ENCODE data around the gene CABP2. TPM values are rescaled to one million over a fixed set of nuclear protein-coding genes. Genes with fewer than 3 reads are reported as not detected.
"Not testable (repeated sequence)": the region's sequence is repeated elsewhere in the genome, so short reads cannot be mapped to it uniquely, and the experiment has no call there.

The CABP2 gene
- total RNA-seq: not detected
- long read RNA-seq: 0 reads

DNA sequence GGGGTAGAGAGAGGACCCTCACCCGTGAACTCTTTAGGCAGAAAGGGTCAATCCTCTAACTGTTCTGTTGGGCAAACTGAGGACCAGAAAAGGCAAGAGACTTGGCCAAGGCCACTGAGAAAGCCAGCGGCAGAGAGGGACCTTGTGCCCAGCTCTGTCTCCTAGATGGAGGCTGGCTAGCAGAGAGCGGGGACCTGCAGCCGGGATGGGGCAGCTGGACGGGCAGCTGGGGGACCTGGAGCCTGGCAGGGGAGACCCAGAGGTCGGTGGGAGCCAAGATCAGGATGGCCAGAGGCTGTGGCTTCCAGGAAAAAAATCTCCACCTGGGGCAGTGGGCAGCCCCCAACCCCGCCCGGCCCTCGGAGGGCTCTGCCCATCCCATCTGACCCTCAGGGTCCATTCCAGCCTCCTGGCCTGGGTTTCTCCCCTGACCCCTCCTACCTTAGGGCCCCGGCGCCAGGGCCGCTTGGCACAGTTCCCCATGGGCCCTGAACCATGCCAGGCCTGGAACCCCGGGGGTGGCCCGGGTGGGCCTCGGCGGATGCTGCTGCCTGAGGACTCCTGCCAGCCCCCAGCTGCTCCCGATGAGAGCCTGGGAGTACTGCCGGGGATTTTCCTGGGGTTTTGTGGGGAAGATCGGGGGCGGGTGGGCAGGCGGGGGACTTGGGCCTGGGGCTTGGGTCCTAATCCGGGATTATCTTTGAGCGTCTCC is at the start of gene CABP2:
Gene CABP2 (minus strand): TSS at position 603 of the 712 bp plus-strand sequence. CDS start 120 bp downstream, at position 483.
- DNase-seq (no peak), ATAC-seq (no peak)
- intact Hi-C loops (cut with micrococcal nuclease): no loop called here

- DNase-seq (peak; percentile 62), ATAC-seq (peak; percentile 37)
- intact Hi-C loops (cut with micrococcal nuclease): no loop called here
Observed at GRCh38 chr11:67572747-67573419, 49.6 kb upstream of the CABP2 start.

DNA sequence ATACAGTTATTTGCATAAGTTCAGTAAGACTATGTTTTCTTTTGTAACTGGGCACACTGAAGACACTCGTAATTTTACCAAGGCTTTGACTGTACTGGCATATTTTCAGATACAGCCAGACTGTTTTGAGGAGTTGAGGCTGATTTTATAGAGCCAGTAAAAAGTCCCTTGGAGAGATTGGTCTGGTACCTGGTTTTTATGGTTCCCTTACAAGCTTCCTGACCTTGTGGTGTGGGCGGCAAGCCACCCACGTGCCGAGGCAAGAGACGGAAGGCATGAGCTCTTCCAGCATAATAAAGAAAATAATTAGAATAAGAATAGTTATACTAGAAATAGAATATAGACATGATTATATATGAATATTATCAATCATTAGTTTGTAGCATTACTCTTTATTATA is 49.1 kb upstream of the CABP2 start:
- DNase-seq: no peak
- ATAC-seq: no peak
- intact Hi-C loops (cut with micrococcal nuclease): no loop called here

GRCh38 chr11:67571443-67571842 is 48.2 kb upstream of the CABP2 start:
- intact Hi-C loops (cut with micrococcal nuclease): no loop called here
- ATAC-seq: no peak

GRCh38 chr11:67564230-67564629 is 41.0 kb upstream of the CABP2 start:
- no peak for ATAC-seq
- DNase-seq: no peak
- intact Hi-C loops (cut with micrococcal nuclease): no loop called here

More at GRCh38 chr11:67571443-67571842, 48.2 kb upstream of the CABP2 start:
- DNase-seq: no peak

DNA sequence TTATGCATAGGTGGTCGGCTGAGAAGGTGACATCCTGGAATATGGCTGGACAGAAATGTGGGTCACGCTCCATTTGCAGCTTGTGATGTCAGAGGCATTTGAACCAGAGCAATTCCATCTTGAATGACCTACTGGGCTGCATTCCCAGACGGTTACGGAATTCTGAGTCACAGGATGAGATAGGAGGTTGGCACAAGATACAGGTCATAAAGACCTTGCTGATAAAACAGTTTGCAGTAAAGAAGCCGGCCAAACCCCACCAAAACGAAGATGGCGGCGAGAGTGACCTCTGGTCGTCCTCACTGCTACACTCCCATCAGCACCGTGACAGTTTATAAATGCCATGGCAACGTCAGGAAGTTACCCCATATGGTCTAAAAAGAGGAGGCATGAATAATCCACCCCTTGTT is 40.5 kb upstream of the CABP2 start:
- ATAC-seq: peak; percentile 85
- DNase-seq: peak; percentile 56
- intact Hi-C loops (cut with micrococcal nuclease): not testable (repeated sequence)

GRCh38 chr11:67562963-67563704 is 39.9 kb upstream of the CABP2 start:
- ATAC-seq: no peak
- no peak for DNase-seq
- intact Hi-C loops (cut with micrococcal nuclease): no loop called here

GRCh38 chr11:67561971-67562619 is 38.8 kb upstream of the CABP2 start:
- DNase-seq (no peak), ATAC-seq (no peak)
- intact Hi-C loops (cut with micrococcal nuclease): no loop called here

DNA sequence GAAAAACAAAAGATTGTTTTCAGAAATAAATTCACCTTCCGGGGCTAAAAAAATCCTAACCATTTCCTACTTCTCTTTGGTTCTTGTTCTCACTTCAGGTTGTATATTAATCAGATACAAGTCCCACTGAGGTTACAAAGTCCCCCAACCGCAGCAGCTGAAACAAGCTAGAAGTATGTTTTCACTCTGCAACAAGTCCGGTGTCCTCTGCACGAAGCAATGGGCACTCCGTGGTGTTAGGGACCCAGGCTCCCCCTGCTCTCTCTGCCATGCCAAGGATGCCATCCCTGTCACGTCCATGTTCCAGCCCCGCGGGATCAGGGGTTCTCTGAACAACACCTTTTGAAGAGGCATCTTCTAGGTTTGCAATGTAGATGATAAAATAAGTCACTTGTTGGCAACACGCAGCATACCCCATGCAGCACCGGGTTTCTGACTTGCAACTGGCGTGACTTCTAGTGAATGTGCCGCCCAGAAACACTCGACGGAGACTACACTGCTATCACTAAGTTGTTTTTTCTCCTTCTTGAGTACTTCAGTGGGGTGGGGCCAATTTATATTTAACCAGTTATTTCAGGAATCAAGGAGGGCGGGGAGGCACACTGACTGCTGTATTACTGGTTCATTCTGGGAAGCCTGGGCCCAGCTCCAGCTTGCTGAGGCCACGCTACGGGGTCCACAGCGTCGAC is 35.0 kb upstream of the CABP2 start:
- intact Hi-C loops (cut with micrococcal nuclease): no loop called here
- DNase-seq (peak; percentile 78), ATAC-seq (peak; percentile 94)

DNA sequence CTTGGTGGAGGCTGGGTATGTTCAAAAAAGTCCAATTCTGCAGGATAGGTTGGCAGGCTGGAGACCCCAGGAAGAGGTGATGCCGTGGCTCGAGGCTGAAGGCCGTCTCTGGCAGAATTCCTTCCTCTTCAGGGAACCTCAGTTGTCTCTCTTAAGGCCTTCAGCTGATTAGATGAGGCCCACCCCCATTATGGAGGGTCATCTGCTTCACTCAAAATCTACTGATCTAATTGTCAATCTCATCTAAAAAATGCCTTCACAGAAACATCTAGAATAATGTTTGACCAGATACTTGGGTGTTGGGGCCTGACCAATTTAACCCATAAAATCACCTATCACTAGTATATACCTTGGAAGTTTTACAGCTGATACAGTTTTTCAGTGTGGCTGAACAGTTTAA is 33.0 kb upstream of the CABP2 start:
- ATAC-seq: no peak
- intact Hi-C loops (cut with micrococcal nuclease): no loop called here
- DNase-seq: no peak

GRCh38 chr11:67551697-67552096 is 28.5 kb upstream of the CABP2 start:
- ATAC-seq; intact Hi-C loops (cut with micrococcal nuclease); DNase-seq: not testable (repeated sequence)

DNA sequence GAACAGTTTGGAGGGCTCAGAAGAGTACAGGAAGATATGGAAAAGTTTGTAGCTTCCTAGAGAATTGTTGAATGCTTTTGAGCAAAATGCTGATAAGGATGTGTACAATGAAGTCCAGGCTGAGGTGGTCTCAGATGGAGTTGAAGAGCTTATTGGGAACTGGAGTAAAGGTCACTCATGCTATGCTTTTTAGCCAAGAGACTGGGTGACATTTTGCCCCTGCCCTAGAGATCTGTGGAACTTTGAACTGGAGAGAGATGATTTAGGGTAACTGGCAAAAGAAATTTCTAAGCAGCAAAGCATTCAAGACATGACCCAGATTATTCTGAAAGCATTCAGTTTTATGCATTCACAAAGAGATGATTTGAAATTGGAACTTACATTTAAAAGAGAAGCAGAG is 27.9 kb upstream of the CABP2 start:
- ATAC-seq: no peak
- intact Hi-C loops (cut with micrococcal nuclease): no loop called here
- no peak for DNase-seq

DNA sequence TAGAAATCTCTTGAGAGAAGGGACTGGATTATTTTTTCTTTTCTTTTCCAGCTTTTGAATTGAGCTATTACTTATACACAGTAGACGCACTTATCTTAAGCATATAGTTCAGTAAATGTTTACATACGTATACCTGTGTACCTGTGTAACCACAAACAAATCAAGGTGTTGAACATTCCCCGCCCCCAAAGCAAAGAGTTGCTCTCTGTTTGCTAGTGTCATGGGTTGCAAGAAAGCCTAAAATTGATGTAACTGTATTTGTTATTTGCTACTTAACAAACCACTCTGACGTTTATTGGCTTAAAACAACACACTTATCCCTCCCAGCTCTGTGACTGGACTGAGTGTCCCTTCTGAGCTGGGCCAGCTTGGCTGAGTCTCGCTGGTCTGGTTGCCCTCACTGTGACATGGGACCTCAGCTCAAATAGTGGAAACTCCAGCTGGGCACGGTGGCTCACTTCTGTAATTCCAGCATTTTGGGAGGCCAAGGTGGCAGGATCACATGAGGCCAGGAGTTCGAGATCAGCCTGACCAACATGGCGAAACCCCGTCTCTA is 25.4 kb upstream of the CABP2 start:
- intact Hi-C loops (cut with micrococcal nuclease): no loop called here
- ATAC-seq: no peak

GRCh38 chr11:67548112-67548511 is 24.9 kb upstream of the CABP2 start:
- DNase-seq; ATAC-seq; intact Hi-C loops (cut with micrococcal nuclease): not testable (repeated sequence)

More for the DNA sequence above, 25.4 kb upstream of the CABP2 start:
- no peak for DNase-seq

GRCh38 chr11:67545280-67545679 is 22.0 kb upstream of the CABP2 start:
- ATAC-seq (peak; percentile 91), DNase-seq (peak; percentile 85)
- intact Hi-C loops (cut with micrococcal nuclease): no loop called here

GRCh38 chr11:67544616-67545242 is 21.5 kb upstream of the CABP2 start:
- ATAC-seq: peak; percentile 50
- intact Hi-C loops (cut with micrococcal nuclease): no loop called here
- no peak for DNase-seq

- no peak for DNase-seq
- ATAC-seq: no peak
- intact Hi-C loops (cut with micrococcal nuclease): no loop called here
Observed at GRCh38 chr11:67543585-67543984, 20.3 kb upstream of the CABP2 start.

DNA sequence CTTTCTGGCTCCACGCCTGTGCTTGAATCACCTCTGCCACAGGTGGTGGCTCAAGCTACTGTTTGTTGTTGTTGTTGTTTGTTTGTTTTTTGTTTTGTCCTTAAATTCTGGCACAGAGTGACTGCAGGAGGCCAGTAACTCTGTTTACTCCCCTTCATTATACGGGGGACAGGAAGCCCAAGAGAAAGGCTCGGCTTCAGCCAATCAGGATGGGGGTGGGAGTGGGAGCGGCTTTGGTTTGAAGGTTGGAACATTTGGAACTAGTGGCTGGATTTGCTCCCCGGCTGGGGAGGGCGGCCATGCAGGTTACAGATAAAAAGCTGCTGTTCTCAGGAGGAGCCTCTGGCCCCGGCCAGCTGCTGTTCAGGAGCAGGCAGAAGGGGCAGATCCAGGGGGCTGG is 19.7 kb upstream of the CABP2 start:
- ATAC-seq: no peak
- intact Hi-C loops (cut with micrococcal nuclease): no loop called here
- DNase-seq: no peak
